ENCODE measurements around the gene CEACAM21. TPM values are rescaled to one million over a fixed set of nuclear protein-coding genes. Genes with fewer than 3 reads are reported as not detected.

CEACAM21 gene
- total RNA-seq, 1 experiment from 2014 or later: 0.35 TPM

DNA sequence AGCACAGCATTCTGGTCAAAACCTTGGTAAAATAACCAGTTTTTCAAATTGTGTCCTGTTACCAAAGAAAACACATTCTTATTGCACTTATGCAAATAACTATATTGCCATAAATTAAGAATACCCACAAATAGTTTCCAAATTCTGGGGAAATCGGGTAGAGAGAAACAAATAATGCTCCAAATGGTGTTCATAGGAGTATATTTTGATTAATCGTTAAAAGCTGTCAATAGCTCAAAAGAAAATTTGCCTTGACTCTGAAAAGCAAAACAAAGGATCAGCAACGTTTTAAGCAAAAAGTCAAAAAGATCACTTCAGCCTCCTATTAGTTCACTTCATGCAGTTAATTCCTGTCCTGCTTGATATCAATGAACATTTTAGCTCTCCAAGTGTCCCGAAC is 22.2 kb upstream of the CEACAM21 start (continued):
- TF ChIP-seq, protein P1, sequence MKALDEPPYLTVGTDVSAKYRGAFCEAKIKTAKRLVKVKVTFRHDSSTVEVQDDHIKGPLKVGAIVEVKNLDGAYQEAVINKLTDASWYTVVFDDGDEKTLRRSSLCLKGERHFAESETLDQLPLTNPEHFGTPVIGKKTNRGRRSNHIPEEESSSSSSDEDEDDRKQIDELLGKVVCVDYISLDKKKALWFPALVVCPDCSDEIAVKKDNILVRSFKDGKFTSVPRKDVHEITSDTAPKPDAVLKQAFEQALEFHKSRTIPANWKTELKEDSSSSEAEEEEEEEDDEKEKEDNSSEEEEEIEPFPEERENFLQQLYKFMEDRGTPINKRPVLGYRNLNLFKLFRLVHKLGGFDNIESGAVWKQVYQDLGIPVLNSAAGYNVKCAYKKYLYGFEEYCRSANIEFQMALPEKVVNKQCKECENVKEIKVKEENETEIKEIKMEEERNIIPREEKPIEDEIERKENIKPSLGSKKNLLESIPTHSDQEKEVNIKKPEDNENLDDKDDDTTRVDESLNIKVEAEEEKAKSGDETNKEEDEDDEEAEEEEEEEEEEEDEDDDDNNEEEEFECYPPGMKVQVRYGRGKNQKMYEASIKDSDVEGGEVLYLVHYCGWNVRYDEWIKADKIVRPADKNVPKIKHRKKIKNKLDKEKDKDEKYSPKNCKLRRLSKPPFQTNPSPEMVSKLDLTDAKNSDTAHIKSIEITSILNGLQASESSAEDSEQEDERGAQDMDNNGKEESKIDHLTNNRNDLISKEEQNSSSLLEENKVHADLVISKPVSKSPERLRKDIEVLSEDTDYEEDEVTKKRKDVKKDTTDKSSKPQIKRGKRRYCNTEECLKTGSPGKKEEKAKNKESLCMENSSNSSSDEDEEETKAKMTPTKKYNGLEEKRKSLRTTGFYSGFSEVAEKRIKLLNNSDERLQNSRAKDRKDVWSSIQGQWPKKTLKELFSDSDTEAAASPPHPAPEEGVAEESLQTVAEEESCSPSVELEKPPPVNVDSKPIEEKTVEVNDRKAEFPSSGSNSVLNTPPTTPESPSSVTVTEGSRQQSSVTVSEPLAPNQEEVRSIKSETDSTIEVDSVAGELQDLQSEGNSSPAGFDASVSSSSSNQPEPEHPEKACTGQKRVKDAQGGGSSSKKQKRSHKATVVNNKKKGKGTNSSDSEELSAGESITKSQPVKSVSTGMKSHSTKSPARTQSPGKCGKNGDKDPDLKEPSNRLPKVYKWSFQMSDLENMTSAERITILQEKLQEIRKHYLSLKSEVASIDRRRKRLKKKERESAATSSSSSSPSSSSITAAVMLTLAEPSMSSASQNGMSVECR (CRISPR knock-in tag; IDR thresholded peaks at IDR 0.05; ENCODE audit: borderline replicate concordance): no peak
- TF ChIP-seq GRHL2 (CRISPR knock-in tag; IDR thresholded peaks at IDR 0.05; ENCODE audit: insufficient replicate concordance, severe bottlenecking) (no peak), RELA (CRISPR knock-in tag; IDR thresholded peaks at IDR 0.05; ENCODE audit: borderline replicate concordance) (no peak), PREB (CRISPR knock-in tag; IDR thresholded peaks at IDR 0.05; ENCODE audit: borderline replicate concordance) (no peak), ZMAT4 (CRISPR knock-in tag; IDR thresholded peaks at IDR 0.05) (no peak)

GRCh38 chr19:41554907-41555306 is 21.1 kb upstream of the CEACAM21 start:
- ChIA-PET POLR2A (no interaction called here), CTCF (interaction anchor here (0.7 to 2.8 kb wide), 3 partner anchors 9 to 21 kb away, joined by 3 to 20 read pairs (median 4); no protein-coding TSS in a partner anchor)
- ATAC-seq (no peak), DNase-seq (ENCODE audit: low spot score) (no peak)
- Mint-ChIP-seq H3K4me3 (no peak overlapping the region), H3K36me3 (peaks cover 21% of the 10 kb centered on the region), H3K4me1 (peaks cover 8% of the 10 kb centered on the region), H3K9me3 (peaks cover 29% of the 10 kb centered on the region), H3K27ac (no peak overlapping the region), H3K27me3 (ENCODE audit: low read depth) (peaks cover 46% of the 10 kb centered on the region)
- TF ChIP-seq, protein P2, sequence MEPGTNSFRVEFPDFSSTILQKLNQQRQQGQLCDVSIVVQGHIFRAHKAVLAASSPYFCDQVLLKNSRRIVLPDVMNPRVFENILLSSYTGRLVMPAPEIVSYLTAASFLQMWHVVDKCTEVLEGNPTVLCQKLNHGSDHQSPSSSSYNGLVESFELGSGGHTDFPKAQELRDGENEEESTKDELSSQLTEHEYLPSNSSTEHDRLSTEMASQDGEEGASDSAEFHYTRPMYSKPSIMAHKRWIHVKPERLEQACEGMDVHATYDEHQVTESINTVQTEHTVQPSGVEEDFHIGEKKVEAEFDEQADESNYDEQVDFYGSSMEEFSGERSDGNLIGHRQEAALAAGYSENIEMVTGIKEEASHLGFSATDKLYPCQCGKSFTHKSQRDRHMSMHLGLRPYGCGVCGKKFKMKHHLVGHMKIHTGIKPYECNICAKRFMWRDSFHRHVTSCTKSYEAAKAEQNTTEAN (CRISPR knock-in tag; IDR thresholded peaks at IDR 0.05): no peak
- TF ChIP-seq RORB (CRISPR knock-in tag; IDR thresholded peaks at IDR 0.05) (no peak), ZNF425 (CRISPR knock-in tag; conservative IDR thresholded peaks at IDR 0.05) (no peak), FOXK1 (CRISPR knock-in tag; IDR thresholded peaks at IDR 0.05) (no peak), ZNF263 (CRISPR knock-in tag; IDR thresholded peaks at IDR 0.05; ENCODE audit: low read depth) (no peak), ATF3 (CRISPR knock-in tag; conservative IDR thresholded peaks at IDR 0.05) (no peak)
- TF ChIP-seq, protein P3, sequence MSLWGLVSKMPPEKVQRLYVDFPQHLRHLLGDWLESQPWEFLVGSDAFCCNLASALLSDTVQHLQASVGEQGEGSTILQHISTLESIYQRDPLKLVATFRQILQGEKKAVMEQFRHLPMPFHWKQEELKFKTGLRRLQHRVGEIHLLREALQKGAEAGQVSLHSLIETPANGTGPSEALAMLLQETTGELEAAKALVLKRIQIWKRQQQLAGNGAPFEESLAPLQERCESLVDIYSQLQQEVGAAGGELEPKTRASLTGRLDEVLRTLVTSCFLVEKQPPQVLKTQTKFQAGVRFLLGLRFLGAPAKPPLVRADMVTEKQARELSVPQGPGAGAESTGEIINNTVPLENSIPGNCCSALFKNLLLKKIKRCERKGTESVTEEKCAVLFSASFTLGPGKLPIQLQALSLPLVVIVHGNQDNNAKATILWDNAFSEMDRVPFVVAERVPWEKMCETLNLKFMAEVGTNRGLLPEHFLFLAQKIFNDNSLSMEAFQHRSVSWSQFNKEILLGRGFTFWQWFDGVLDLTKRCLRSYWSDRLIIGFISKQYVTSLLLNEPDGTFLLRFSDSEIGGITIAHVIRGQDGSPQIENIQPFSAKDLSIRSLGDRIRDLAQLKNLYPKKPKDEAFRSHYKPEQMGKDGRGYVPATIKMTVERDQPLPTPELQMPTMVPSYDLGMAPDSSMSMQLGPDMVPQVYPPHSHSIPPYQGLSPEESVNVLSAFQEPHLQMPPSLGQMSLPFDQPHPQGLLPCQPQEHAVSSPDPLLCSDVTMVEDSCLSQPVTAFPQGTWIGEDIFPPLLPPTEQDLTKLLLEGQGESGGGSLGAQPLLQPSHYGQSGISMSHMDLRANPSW (CRISPR knock-in tag; conservative IDR thresholded peaks at IDR 0.05; ENCODE audit: low read depth): no peak
- TF ChIP-seq, protein P4, sequence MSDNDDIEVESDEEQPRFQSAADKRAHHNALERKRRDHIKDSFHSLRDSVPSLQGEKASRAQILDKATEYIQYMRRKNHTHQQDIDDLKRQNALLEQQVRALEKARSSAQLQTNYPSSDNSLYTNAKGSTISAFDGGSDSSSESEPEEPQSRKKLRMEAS (CRISPR knock-in tag; IDR thresholded peaks at IDR 0.05): no peak

All from WTC11 (cell line).